ENCODE results near the gene RAB40C. TPM values are rescaled to one million over a fixed set of nuclear protein-coding genes. Genes with fewer than 3 reads are reported as not detected.
A peak's percentile ranks its signal among the peaks of the same experiment; 100 is the strongest.

RAB40C gene
- total and polyA plus RNA-seq, 10 of the 15 experiments (the other 5 are each of a cell fraction or from before 2014, with no cell fraction given), result 0.06 to 12.8 (median 4.6) TPM

- no peak for TF ChIP-seq NFYA (IDR thresholded peaks at IDR 0.05; ENCODE audit: borderline replicate concordance, low read depth, low read length)
- TF ChIP-seq KAT2A (conservative IDR thresholded peaks at IDR 0.05; ENCODE audit: control insufficient read depth, low read depth, low read length), result no peak
- TF ChIP-seq MEF2A (IDR thresholded peaks at IDR 0.05; ENCODE audit: insufficient read depth, low read depth, low read length), result no peak
- TF ChIP-seq YY1 (IDR thresholded peaks at IDR 0.05; ENCODE audit: low read depth, low read length), result peak; percentile 98
- peak; percentile 41; the same call in 1 of the 2 replicates for TF ChIP-seq NR2C1 (IDR thresholded peaks at IDR 0.05)
- no peak; the same call in 1 of the 2 replicates for TF ChIP-seq GABPA (IDR thresholded peaks at IDR 0.05; ENCODE audit: low read depth)
- TF ChIP-seq STAT3 (IDR thresholded peaks at IDR 0.05; ENCODE audit: low read depth, low read length), result no peak
- TF ChIP-seq KLF5 (IDR thresholded peaks at IDR 0.05; ENCODE audit: partially characterized antibody), result no peak
- no peak for TF ChIP-seq RCOR1 (conservative IDR thresholded peaks at IDR 0.05; ENCODE audit: low read depth, low read length)
- no peak for TF ChIP-seq IRF5 (IDR thresholded peaks at IDR 0.05; ENCODE audit: borderline replicate concordance)
- TF ChIP-seq POLR2A (IDR thresholded peaks at IDR 0.05; ENCODE audit: low read depth, low read length), result peak; percentile 84
- TF ChIP-seq ZNF384 (IDR thresholded peaks at IDR 0.05; ENCODE audit: borderline replicate concordance, low read depth, low read length), result no peak
- TF ChIP-seq CUX1 (IDR thresholded peaks at IDR 0.05; ENCODE audit: insufficient replicate concordance, low read depth, low read length), result no peak
- TF ChIP-seq JUND (IDR thresholded peaks at IDR 0.05; ENCODE audit: low read depth, low read length), result no peak
- no peak for TF ChIP-seq HSF1 (IDR thresholded peaks at IDR 0.05; ENCODE audit: low read depth, low read length)
- TF ChIP-seq TCF7 (IDR thresholded peaks at IDR 0.05; ENCODE audit: borderline replicate concordance), result no peak
- TF ChIP-seq ESRRA (IDR thresholded peaks at IDR 0.05; ENCODE audit: low read length), result no peak
- no peak for TF ChIP-seq ZBED1 (IDR thresholded peaks at IDR 0.05; ENCODE audit: borderline replicate concordance)
- TF ChIP-seq CBX3 (IDR thresholded peaks at IDR 0.05; ENCODE audit: borderline replicate concordance, low read depth), result no peak
- no peak for TF ChIP-seq FOS (IDR thresholded peaks at IDR 0.05; ENCODE audit: borderline replicate concordance, extremely low read depth, insufficient read length)
- peak; percentile 78 for TF ChIP-seq DPF2 (IDR thresholded peaks at IDR 0.05)
- no peak for TF ChIP-seq NR2C2 (IDR thresholded peaks at IDR 0.05; ENCODE audit: borderline replicate concordance, control insufficient read depth, insufficient read length, low read depth)
- TF ChIP-seq ZNF24 (IDR thresholded peaks at IDR 0.05), result no peak
- peak; percentile 86 for TF ChIP-seq CREB1 (IDR thresholded peaks at IDR 0.05; ENCODE audit: low read depth)
Observed at GRCh38 chr16:648781-649589, 59.1 kb downstream of the RAB40C start, which contains the start of gene WDR90 (continued).
